ENCODE data around the gene CD27. TPM values are rescaled to one million over a fixed set of nuclear protein-coding genes. Genes with fewer than 3 reads are reported as not detected.
A peak's percentile ranks its signal among the peaks of the same experiment; 100 is the strongest.

Gene CD27
- total and polyA plus RNA-seq, 12 donors = 0.11 to 8.9 (median 0.69) TPM; not detected in 1

DNA sequence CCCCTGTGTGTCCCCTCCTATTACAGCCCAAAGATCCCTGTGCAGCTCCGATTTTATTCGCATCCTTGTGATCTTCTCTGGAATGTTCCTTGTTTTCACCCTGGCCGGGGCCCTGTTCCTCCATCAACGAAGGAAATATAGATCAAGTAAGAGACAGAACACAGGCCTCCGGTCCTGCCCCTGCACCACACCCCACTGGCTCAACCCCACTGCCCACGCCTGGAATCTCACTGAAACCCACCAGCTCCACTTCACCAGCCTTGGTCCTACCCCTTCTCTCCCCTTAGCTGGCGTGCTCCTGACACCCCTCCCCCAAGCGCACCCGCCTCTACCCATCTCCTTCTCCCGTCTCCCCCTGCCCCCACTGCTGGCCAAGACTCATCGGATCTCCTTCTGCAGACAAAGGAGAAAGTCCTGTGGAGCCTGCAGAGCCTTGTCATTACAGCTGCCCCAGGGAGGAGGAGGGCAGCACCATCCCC lies 6.2 kb downstream of the CD27 start:
- Histone ChIP-seq H3K36me3 (replicated peaks in 1 of 2) (peaks cover 0 to 16% of the 10 kb centered on the region in 2 donors), H3K4me3 (peak overlapping the region in 2 of 4 donors; percentile 59 to 83), H3K27ac (peak overlapping the region in 4 of 5 donors; percentile 92 to 98 (median 96)), H3K4me1 (replicated peaks in 1 of 2) (peaks cover 21 to 23% of the 10 kb centered on the region in 2 donors), H3K27me3 (no peaks in the 10 kb centered on the region), H3K9me3 (replicated peaks in 1 of 3) (no peaks in the 10 kb centered on the region)
- 9 to 11% (median 10%) methylated on average over 11 of the region's 11 CpGs for WGBS, 4 donors
- DNase-seq = peak in 1 of 7 donors; percentile 48
- TF ChIP-seq, protein P1, sequence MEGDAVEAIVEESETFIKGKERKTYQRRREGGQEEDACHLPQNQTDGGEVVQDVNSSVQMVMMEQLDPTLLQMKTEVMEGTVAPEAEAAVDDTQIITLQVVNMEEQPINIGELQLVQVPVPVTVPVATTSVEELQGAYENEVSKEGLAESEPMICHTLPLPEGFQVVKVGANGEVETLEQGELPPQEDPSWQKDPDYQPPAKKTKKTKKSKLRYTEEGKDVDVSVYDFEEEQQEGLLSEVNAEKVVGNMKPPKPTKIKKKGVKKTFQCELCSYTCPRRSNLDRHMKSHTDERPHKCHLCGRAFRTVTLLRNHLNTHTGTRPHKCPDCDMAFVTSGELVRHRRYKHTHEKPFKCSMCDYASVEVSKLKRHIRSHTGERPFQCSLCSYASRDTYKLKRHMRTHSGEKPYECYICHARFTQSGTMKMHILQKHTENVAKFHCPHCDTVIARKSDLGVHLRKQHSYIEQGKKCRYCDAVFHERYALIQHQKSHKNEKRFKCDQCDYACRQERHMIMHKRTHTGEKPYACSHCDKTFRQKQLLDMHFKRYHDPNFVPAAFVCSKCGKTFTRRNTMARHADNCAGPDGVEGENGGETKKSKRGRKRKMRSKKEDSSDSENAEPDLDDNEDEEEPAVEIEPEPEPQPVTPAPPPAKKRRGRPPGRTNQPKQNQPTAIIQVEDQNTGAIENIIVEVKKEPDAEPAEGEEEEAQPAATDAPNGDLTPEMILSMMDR (IDR thresholded peaks at IDR 0.05) = no peak
- no peak for TF ChIP-seq POLR2A (IDR thresholded peaks at IDR 0.05)
- intact Hi-C loops (cut with DNase I) = loop anchor here in 1 of 2 donors (5.0 kb wide), 1 partner anchor 64 kb away; no protein-coding TSS in a partner anchor

DNA sequence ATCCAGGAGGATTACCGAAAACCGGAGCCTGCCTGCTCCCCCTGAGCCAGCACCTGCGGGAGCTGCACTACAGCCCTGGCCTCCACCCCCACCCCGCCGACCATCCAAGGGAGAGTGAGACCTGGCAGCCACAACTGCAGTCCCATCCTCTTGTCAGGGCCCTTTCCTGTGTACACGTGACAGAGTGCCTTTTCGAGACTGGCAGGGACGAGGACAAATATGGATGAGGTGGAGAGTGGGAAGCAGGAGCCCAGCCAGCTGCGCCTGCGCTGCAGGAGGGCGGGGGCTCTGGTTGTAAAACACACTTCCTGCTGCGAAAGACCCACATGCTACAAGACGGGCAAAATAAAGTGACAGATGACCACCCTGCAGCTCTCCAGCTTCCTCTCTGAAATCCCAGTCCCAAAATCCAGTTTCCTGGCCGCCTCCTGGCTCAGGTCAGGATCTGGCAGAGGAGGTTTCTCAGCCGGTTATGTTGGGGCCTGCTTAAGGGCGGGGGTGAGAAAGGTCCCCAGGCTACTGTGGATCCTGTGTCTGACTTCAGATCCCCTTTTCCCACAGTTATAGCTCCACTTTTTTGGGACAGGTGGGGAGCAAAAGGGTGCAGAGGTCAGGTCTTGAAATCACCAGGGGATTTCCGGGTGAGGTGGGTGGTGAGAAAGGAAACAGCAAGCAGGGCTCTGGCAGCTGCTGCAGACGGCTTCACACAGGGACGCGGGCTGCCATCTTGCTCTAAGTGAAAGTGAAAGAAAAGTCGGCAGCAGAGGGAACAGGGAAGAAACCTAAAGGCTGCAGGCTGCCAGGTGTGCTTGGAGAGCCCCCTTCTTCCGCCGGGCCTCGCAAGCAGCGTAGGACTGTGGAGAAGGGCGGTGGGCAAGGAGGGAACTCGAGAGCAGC lies 6.8 kb downstream of the CD27 start, which contains the start of gene TAPBPL:
Gene TAPBPL (plus strand): TSS at position 695 of the 897 bp plus-strand sequence. CDS start 207 bp downstream, outside the sequence.
- H3K4me3 ChIP-seq = peak within 1 kb of the TSS; percentile 59 to 88 (median 84)
- no peaks in the 10 kb centered on the region for H3K9me3 ChIP-seq (replicated peaks in 1 of 3)
- WGBS, 4 donors = 0 to 2% (median 1%) methylated on average over 18 to 27 of the region's 27 CpGs
- peak within 1 kb of the TSS; percentile 92 to 98 (median 95) for H3K27ac ChIP-seq
- peaks cover 0 to 13% of the 10 kb centered on the region in 2 donors for H3K36me3 ChIP-seq (replicated peaks in 1 of 2)
- TF ChIP-seq POLR2A (IDR thresholded peaks at IDR 0.05) = peak; percentile 49 to 75
- TF ChIP-seq, protein P1 (IDR thresholded peaks at IDR 0.05) = no peak
- H3K4me1 ChIP-seq (replicated peaks in 1 of 2) = peaks cover 21 to 23% of the 10 kb centered on the region in 2 donors
- peak; percentile 84 to 95 (median 90) for DNase-seq
- intact Hi-C loops (cut with DNase I) = loop anchor here in 1 of 2 donors (5.0 kb wide), 1 partner anchor 64 kb away; no protein-coding TSS in a partner anchor
- no peaks in the 10 kb centered on the region for H3K27me3 ChIP-seq

DNA sequence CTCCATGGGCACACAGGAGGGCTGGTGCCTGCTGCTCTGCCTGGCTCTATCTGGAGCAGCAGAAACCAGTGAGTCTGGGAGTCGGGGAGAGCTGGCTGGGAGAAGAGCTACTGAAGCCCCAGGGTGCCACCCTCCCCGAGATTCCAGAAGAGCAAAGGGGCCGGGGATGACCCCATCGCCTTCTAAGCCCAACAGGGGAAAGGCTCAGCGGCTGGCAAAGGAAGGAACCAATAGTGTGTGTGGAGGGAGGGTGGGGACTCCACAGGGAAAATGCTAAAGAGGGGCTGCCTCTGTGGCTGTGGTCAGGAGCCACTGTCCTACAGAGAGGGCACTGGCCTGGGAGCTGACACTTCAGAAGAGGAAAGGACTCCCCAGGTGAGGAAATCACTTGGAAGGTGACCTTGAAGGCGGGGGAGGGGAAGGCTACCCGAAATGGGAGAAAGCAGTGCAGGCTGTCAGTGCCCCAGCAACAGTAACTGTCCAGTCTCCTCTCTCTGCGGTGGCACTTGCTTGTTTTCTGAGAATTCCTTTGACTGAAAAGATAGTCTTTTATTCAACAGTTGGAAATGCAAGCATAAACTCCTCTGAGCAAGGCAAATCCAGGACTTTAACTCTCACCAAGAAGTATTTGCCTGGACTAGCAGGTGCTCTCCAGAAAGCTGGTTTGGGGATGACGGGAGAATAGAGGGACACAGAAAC lies 7.6 kb downstream of the CD27 start:
- DNase-seq = peak; percentile 51 to 76 (median 69)
- peaks cover 21 to 23% of the 10 kb centered on the region in 2 donors for H3K4me1 ChIP-seq (replicated peaks in 1 of 2)

More for the DNA sequence above, 7.6 kb downstream of the CD27 start:
- TF ChIP-seq, protein P1 (IDR thresholded peaks at IDR 0.05) = no peak
- TF ChIP-seq POLR2A (IDR thresholded peaks at IDR 0.05) = peak in 1 of 2 donors; percentile 40
- WGBS, 4 donors = 2 to 11% (median 4%) methylated on average over 9 of the region's 9 CpGs
- H3K27ac ChIP-seq = peak overlapping the region; percentile 92 to 98 (median 95)
- no peaks in the 10 kb centered on the region for H3K9me3 ChIP-seq (replicated peaks in 1 of 3)
- intact Hi-C loops (cut with DNase I) = loop anchor here in 1 of 2 donors (5.0 kb wide), 1 partner anchor 65 kb away; no protein-coding TSS in a partner anchor
- peaks cover 0 to 19% of the 10 kb centered on the region in 2 donors for H3K36me3 ChIP-seq (replicated peaks in 1 of 2)
- no peaks in the 10 kb centered on the region for H3K27me3 ChIP-seq
- peak overlapping the region; percentile 59 to 88 (median 84) for H3K4me3 ChIP-seq

Data from adrenal gland (tissue), 12 donors.